Heart right ventricle (tissue), 16 donors: Measurements from ENCODE around the gene ABO. TPM values are rescaled to one million over a fixed set of nuclear protein-coding genes. Genes with fewer than 3 reads are reported as not detected.
"Not testable (repeated sequence)": the region's sequence is repeated elsewhere in the genome, so short reads cannot be mapped to it uniquely, and the experiment has no call there.

Experiments used
- ATAC-seq, 8 donors: fragments of 200-7000 bp; cut with Tn5 transposase; one replicate each; pipeline ENCODE4 v1.9.1; 2020; ENCODE audit warnings: mild to moderate bottlenecking in 8 of 8, moderate library complexity in 8 of 8, moderate number of reproducible peaks in 1 of 8
- DNase-seq, 2 donors: peaks; one replicate each; pipeline ENCODE4 v3.0.0-alpha.2; 2020
- H3K27ac ChIP-seq, 10 donors: fragments of 200-600 bp; sonication (generic) in 2 of 10; one replicate each; pipeline versions ENCODE4 v1.5.0 to v1.8.0; 2020 to 2022; ENCODE audit warnings: mild to moderate bottlenecking in 3 of 10
- H3K27me3 ChIP-seq, 7 donors: fragments of 200-600 bp; one replicate each; pipeline ENCODE4 v1.8.0; 2021 to 2022; ENCODE audit warnings: mild to moderate bottlenecking in 2 of 7
- H3K36me3 ChIP-seq, 9 donors: fragments of 200-600 bp; sonication (generic) in 1 of 9; one replicate each; pipeline versions ENCODE4 v1.5.0 to v1.8.0; 2020 to 2022; ENCODE audit warnings: mild to moderate bottlenecking in 2 of 9
- H3K4me1 ChIP-seq, 9 donors: fragments of 200-600 bp; sonication (generic) in 1 of 9; one replicate each; pipeline versions ENCODE4 v1.5.0 to v1.8.0; 2020 to 2022; ENCODE audit warnings: mild to moderate bottlenecking in 4 of 9
- H3K4me3 ChIP-seq, 10 donors: fragments of 200-600 bp; sonication (generic) in 2 of 10; one replicate each; pipeline versions ENCODE4 v1.5.0 to v1.8.0; 2020 to 2022; ENCODE audit warnings: mild to moderate bottlenecking in 7 of 10, moderate library complexity in 2 of 10
- H3K9me3 ChIP-seq, 11 donors: fragments of 200-600 bp in 10 of 11; sonication (generic) in 2 of 11; one replicate each; pipeline versions ENCODE4 v1.5.0 to v1.8.0; 2013 to 2022; ENCODE audit warnings: mild to moderate bottlenecking in 2 of 11, control low read depth in 1 of 11, moderate library complexity in 1 of 11
- CTCF ChIP-seq, 9 donors: fragments of 200-600 bp; sonication (generic) in 2 of 9; IDR thresholded peaks; one replicate each; pipeline versions ENCODE4 v1.5.0 to v1.8.0; 2021 to 2022; ENCODE audit warnings: antibody characterized with exemption in 9 of 9, mild to moderate bottlenecking in 5 of 9, moderate library complexity in 1 of 9
- WGBS, 2 donors: extraction: QIAGEN DNeasy Blood & Tissue Kit; methylation state at CpG; one replicate each; pipeline ENCODE4 v1.1.7; 2013; ENCODE audit warnings: inconsistent platforms in 1 of 2; 5-methylcytosine and 5-hydroxymethylcytosine counted together
- intact Hi-C, 10 donors: fragments of 100-400 bp; cut with DNase I; formaldehyde crosslinking; loops; one replicate each; pipeline versions ENCODE4 v1.11.1 to v1.14.2; 2022
- polyA plus RNA-seq, 2 donors: library from polyadenylated mRNA; stranded (reverse); fragments of 200-250 nt; gene quantifications; one replicate each; pipeline ENCODE4 v1.2.3, GENCODE V29; 2013
- total RNA-seq, 10 donors: library from RNA; stranded (reverse); fragmentation: NEBNext Ultra II Directional in 3 of 10; extraction: Animal tissue kit (Norgen Biotek cat#: 25700) in 3 of 10; gene quantifications; one replicate each; pipeline versions ENCODE4 v1.2.1 to v1.2.4, GENCODE V29; 2021 to 2023
- donor health status: Arrhythmogenic right ventricular cardiomyopathy.
- donor health status: ischemic (EF 13 %, LVEDD 7.1; RV severe dilation, severe dysfunction).
- donor health status: healthy with polysubstance abuse.
- donor health status: DM: no; HTN: yes; CAD: no.
- donor health status: DM: no; HTN: no; CAD: no.
- donor health status: ischemic (EF 25% LVEDD 6.9; RV normal size, moderate dysfunction).
- donor health status: ischemic (EF 25% LVEDD 5.7; RV mildly dilated, moderate dysfunction).
- donor health status: healthy.
- donor health status: DM: yes; HTN: yes; CAD: no.
- donor health status: Ischemic cardiomyopathy.
- donor health status: ischemic (EF 35%, LVEDD 5.7; RV mildly dilated, moderate dysfunction).
- donor health status: nonischemic (EF 11% LVEDD 7.7; RV severe dilation, severe dysfunction).
- donor health status: DM: yes; HTN: yes; CAD: no.
- donor health status: PGD.
- donor health status: ischemic (EF 29% LVEDD 5.4; RV normal size, mild dysfunction).
- donor health status: nonischemic (EF 23%, LVEDD 6.1; RV moderate dilation, normal function).

ABO gene
- total and polyA plus RNA-seq, 12 donors, result 0.25 to 2.9 (median 1.6) TPM

- Histone ChIP-seq H3K27ac (no peak overlapping the region), H3K27me3 (peaks cover 0 to 16% (median 0%) of the 10 kb centered on the region in 7 donors), H3K4me1 (peaks cover 0 to 17% (median 3%) of the 10 kb centered on the region in 9 donors), H3K36me3 (no peaks in the 10 kb centered on the region), H3K4me3 (no peak overlapping the region), H3K9me3 (no peaks in the 10 kb centered on the region)
- 87 to 88% methylated on average over 11 of the region's 11 CpGs for WGBS, 2 donors
- TF ChIP-seq CTCF (IDR thresholded peaks at IDR 0.05), result no peak
- no peak for ATAC-seq
- intact Hi-C loops, result no loop called here
- DNase-seq, result no peak
Observed at GRCh38 chr9:133227242-133227860, 47.6 kb downstream of the ABO start.

DNA sequence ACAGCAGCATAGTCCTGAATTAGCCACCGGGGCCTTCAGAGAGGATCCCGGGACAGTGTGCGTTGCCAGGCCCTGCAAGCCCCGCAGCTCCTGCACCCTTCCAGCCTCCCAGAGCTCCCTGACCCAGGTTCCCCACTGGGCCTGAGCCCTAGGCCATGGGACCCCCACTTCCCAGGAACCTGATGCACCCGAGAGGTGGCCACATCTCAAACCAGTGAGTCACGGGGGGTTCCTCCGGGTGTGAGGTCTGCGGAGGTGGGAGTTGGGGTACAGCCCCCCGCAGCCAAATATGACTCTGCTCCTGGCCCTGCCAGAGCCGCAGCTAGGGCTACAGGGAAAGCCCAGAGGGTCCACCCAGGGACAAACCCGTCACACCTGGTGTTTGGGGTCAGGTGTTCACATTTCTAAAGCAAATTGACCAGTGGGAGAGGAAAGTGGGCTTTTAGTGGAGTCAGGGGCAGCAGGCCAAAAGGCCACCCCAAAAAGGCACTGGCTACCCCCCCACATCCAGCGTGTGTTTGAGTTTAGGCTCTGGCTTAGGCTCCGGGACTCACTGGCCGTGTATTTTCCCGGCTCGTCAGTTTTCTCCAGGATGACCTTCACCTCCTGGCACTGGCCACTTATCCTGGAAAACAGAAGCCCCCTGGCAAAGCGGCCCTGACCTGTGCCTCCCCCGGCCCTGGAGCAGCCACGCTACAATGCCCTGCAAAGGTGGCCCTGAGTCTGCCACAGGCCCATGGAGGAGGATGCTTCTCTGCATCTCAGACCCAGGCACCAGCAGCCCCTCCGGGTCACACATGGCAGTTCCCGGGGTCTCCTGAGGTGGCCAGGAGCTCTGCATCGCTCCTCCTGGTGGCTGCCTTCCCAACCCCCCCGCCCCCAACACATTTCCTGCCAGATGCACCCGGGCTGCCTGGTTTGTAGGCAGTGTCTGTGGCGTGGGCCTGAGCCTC, 48.5 kb downstream of the ABO start:
- Histone ChIP-seq H3K36me3 (no peaks in the 10 kb centered on the region), H3K4me1 (peaks cover 0 to 17% (median 3%) of the 10 kb centered on the region in 9 donors), H3K9me3 (no peaks in the 10 kb centered on the region), H3K4me3 (no peak overlapping the region), H3K27ac (no peak overlapping the region), H3K27me3 (peaks cover 0 to 16% (median 0%) of the 10 kb centered on the region in 7 donors)
- ATAC-seq (peak in 1 of 8 donors; percentile 8), DNase-seq (no peak)
- TF ChIP-seq CTCF (IDR thresholded peaks at IDR 0.05), result no peak
- WGBS, 2 donors, result 75 to 76% methylated on average over 25 of the region's 25 CpGs
- intact Hi-C loops, result no loop called here

DNA sequence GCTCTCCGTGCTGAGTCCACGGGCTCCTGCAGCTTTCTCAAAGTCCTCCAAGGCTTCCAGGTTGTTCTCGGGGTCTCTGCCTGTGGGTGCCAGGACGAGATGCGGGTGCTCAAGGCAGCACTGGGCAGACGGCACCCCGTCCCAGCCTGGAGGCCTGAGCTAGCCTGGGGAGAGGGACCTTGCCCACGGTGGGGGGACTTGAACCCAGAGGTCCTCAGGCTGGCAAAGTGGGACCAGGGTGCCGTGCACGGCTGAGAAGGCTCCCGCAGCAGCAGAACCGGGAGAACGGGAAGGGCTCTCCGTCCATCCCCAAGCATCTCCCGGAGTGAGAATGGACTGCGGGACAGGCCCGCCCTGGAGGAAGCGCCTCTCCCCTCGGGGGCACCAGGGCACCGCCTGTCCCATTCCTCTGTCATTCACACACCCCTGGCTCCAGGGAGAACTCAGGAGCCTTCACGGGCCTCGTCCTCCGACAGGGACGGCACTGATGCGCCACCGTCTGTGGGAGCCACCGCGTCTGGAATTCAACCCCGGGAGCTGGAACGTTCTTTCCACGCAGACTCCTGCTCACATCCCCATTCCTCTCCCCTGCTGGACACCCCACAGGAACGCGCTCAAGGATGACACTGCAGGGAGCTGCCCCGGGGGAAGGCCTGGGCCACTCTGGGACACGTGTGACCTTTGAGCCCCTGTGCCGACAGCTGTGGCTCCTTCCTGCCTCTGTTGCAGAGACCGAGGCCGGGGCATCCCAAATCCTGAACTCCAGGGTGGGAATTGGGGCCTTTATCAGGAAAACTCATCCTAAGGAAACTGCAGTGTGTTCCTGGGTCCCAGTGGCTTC, 49.6 kb downstream of the ABO start:
- DNase-seq, result peak; percentile 50 to 61
- 71 to 72% methylated on average over 37 to 38 of the region's 38 CpGs for WGBS, 2 donors
- H3K36me3 ChIP-seq, result no peaks in the 10 kb centered on the region
- ATAC-seq, result peak in 7 of 8 donors; percentile 12 to 65 (median 37)
- intact Hi-C loops, result no loop called here
- H3K27ac ChIP-seq, result peak overlapping the region in 3 of 10 donors; percentile 26 to 58 (median 45)
- H3K27me3 ChIP-seq, result peaks cover 0 to 16% (median 0%) of the 10 kb centered on the region in 7 donors
- H3K4me3 ChIP-seq, result no peak overlapping the region
- no peak for TF ChIP-seq CTCF (IDR thresholded peaks at IDR 0.05)
- H3K9me3 ChIP-seq, result no peaks in the 10 kb centered on the region
- H3K4me1 ChIP-seq, result peaks cover 0 to 17% (median 3%) of the 10 kb centered on the region in 9 donors

DNA sequence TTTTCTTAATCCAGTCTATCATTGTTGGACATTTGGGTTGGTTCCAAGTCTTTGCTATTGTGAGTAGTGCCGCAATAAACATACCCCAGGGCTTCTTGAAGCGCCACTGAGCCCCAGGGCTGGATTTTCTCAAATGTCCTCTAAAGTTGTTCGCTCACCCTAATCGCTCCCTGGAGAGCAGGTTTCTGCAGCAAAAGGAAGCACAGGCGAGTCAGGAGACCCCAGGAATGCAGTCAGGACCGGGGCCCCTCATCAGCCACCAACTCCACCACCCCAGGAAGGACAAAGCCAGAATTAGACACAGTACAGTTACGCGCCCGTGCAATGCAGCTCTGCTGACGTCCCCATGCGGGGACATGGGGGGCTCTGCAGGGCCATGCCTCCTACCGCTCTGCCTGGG, 50.2 kb downstream of the ABO start:
- ATAC-seq, result no peak
- peaks cover 0 to 16% (median 0%) of the 10 kb centered on the region in 7 donors for H3K27me3 ChIP-seq
- TF ChIP-seq CTCF (IDR thresholded peaks at IDR 0.05), result no peak
- no peaks in the 10 kb centered on the region for H3K9me3 ChIP-seq
- intact Hi-C loops, result no loop called here
- no peak for DNase-seq
- peaks cover 0 to 17% (median 3%) of the 10 kb centered on the region in 9 donors for H3K4me1 ChIP-seq
- H3K4me3 ChIP-seq, result no peak overlapping the region
- 83 to 85% methylated on average over 12 of the region's 12 CpGs for whole genome bisulfite sequencing, 2 donors
- no peaks in the 10 kb centered on the region for H3K36me3 ChIP-seq
- H3K27ac ChIP-seq, result peak overlapping the region in 3 of 10 donors; percentile 26 to 58 (median 45)

DNA sequence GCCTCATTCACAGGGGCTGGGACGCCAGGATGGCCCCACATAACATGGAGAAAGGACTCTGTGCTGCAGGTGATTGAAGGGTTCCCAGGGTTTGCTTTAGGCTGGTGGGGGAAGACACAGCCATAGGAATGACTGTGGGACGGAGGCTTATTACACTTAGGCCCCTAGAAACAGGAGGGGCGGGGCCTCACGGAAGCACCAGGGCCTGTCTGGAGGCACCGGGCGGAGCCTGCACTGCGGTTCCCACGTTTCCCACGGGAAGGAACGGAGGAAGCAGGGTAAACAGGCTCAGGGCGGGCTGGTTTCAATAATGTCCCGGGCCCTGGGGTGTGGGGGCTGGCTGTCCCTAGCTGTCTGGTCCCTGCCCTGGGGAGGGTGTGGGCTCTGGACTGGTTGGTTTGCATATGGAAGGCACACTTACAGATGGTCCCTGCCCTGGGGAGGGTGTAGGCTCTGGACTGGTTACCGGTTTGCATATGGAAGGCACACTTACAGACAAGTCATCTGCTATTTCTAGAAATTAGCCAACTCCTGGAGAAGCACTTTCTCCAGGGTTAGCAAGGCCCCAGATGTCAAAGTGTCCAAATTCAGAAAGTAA, 51.7 kb downstream of the ABO start:
- H3K9me3 ChIP-seq, intact Hi-C loops, H3K36me3 ChIP-seq: not testable (repeated sequence)
- 17 to 26% methylated on average over 11 to 13 of the region's 13 CpGs for WGBS, 2 donors
- ATAC-seq, result peak; percentile 65 to 94 (median 88)
- peak overlapping the region in 8 of 10 donors; percentile 31 to 81 (median 66) for H3K27ac ChIP-seq
- H3K4me1 ChIP-seq, result peaks cover 0 to 17% (median 3%) of the 10 kb centered on the region in 9 donors
- peak overlapping the region in 3 of 10 donors; percentile 14 to 33 (median 27) for H3K4me3 ChIP-seq
- H3K27me3 ChIP-seq, result peaks cover 0 to 16% (median 0%) of the 10 kb centered on the region in 7 donors
- DNase-seq, result peak; percentile 75 to 84

DNA sequence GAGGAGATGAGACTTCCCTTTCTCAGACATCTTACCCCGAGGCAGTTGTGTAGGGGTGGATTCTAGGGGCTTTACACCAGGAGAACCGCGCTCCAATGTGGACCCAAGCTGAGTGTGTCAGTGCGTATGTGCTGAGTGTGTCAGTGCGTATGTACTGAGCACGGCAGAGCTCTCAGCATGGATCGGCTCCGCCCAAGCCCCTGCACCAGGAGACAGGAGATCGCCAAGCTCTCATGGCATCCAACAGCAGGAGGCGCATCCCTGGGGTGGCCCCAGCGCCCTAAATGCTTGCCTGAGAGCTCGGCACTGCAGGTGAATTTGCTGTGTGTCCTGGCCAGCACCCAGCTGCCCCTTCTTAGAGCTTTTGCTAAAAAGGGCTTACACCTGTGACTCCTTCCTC, 53.0 kb downstream of the ABO start:
- peak overlapping the region in 1 of 10 donors; percentile 33 for H3K4me3 ChIP-seq
- DNase-seq, H3K36me3 ChIP-seq, H3K27ac ChIP-seq, intact Hi-C loops, H3K9me3 ChIP-seq, ATAC-seq: not testable (repeated sequence)
- peaks cover 0 to 16% (median 0%) of the 10 kb centered on the region in 7 donors for H3K27me3 ChIP-seq
- WGBS, 2 donors, result 72 to 78% methylated on average over 12 of the region's 12 CpGs
- peaks cover 0 to 17% (median 3%) of the 10 kb centered on the region in 9 donors for H3K4me1 ChIP-seq
